ENCODE measurements around the gene SEC24D.
A peak's percentile ranks its signal among the peaks of the same experiment; 100 is the strongest.

The SEC24D gene

GRCh38 chr4:118756429-118756828 lies 79.5 kb downstream of the SEC24D start:
- H3K9ac ChIP-seq (ENCODE audit: low read length), result no peak overlapping the region
- no peak for DNase-seq (ENCODE audit: low read depth)
- H3K9me3 ChIP-seq (ENCODE audit: control insufficient read depth, low read length), result no peaks in the 10 kb centered on the region
- no peaks in the 10 kb centered on the region for H3K27me3 ChIP-seq (replicated peaks; ENCODE audit: control insufficient read depth, insufficient read depth, low read length)
- no peak overlapping the region for H3K4me3 ChIP-seq (ENCODE audit: low read length)
- H3K4me1 ChIP-seq (ENCODE audit: control insufficient read depth, insufficient read depth, low read length), result peaks cover 60% of the 10 kb centered on the region
- peaks cover 53% of the 10 kb centered on the region for H3K36me3 ChIP-seq (ENCODE audit: control insufficient read depth, insufficient read depth, low read length, severe bottlenecking)

DNA sequence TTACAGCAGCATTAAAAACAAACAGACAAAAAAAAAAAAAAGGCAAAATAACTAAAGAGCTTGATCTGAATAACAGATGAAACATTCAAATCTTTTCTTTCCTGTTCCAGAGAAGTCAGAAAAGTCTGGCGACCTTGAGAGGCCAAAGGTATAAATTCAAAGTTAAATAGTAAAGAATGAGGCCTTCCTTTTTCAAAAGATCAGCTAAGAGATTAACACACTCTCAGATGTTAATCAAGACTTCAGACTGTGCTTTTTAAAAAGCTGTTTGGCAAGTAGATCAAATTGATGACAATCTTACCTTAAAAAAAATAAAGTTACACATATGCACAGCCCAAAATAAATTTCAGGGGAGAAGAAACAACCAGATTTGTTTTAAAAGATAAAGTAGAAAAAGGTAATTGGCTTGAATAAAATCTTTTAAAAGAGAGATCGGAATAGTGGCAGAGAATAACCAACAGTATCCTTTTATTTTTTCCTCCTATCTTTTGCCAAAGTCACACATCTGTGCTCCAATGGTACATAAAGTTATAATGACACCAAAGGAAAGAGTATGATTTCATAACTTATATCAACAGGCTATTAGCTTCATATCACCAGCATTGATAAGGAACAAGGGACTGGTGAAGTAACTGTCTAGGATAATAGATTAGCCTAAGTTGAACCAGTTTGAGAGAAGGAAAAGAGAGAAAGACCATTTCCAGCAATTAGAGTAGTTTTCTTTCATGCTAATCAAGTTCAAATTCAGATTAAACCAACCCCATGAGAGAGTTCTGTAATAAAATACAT lies 80.3 kb downstream of the SEC24D start:
- Histone ChIP-seq H3K9ac (ENCODE audit: low read length) (no peak overlapping the region), H3K27me3 (replicated peaks; ENCODE audit: control insufficient read depth, insufficient read depth, low read length) (no peaks in the 10 kb centered on the region), H3K4me1 (ENCODE audit: control insufficient read depth, insufficient read depth, low read length) (peaks cover 56% of the 10 kb centered on the region), H3K36me3 (ENCODE audit: control insufficient read depth, insufficient read depth, low read length, severe bottlenecking) (peaks cover 60% of the 10 kb centered on the region), H3K4me3 (ENCODE audit: low read length) (no peak overlapping the region), H3K9me3 (ENCODE audit: control insufficient read depth, low read length) (no peaks in the 10 kb centered on the region)
- DNase-seq (ENCODE audit: low read depth), result no peak

DNA sequence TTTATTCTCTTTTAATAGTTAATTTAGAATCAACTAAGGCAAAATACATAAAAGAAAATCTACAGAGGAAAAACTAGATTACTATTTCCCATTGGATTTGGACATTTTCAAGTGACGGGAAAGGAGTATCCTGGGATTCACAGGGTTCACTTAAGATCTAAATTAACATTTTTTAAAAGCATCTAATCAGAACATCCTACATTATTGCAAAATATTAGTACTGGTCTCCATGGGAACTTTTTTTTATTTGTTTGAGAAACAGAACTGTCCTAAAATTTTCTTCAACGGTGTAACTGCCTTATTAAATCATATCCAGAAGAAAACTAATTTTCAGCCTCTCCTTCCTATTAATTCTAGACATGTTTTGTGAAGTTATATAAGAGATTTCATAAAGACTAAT lies 81.0 kb downstream of the SEC24D start:
- H3K4me3 ChIP-seq (ENCODE audit: low read length), result no peak overlapping the region
- no peak overlapping the region for H3K9ac ChIP-seq (ENCODE audit: low read length)
- H3K27me3 ChIP-seq (replicated peaks; ENCODE audit: control insufficient read depth, insufficient read depth, low read length), result no peaks in the 10 kb centered on the region
- peaks cover 61% of the 10 kb centered on the region for H3K36me3 ChIP-seq (ENCODE audit: control insufficient read depth, insufficient read depth, low read length, severe bottlenecking)
- DNase-seq (ENCODE audit: low read depth), result no peak
- H3K9me3 ChIP-seq (ENCODE audit: control insufficient read depth, low read length), result no peaks in the 10 kb centered on the region
- peaks cover 56% of the 10 kb centered on the region for H3K4me1 ChIP-seq (ENCODE audit: control insufficient read depth, insufficient read depth, low read length)

- peaks cover 49% of the 10 kb centered on the region for H3K4me1 ChIP-seq (ENCODE audit: control insufficient read depth, insufficient read depth, low read length)
- no peak for DNase-seq (ENCODE audit: low read depth)
- H3K4me3 ChIP-seq (ENCODE audit: low read length), result no peak overlapping the region
- H3K36me3 ChIP-seq (ENCODE audit: control insufficient read depth, insufficient read depth, low read length, severe bottlenecking), result peaks cover 70% of the 10 kb centered on the region
- no peak overlapping the region for H3K9ac ChIP-seq (ENCODE audit: low read length)
- no peaks in the 10 kb centered on the region for H3K9me3 ChIP-seq (ENCODE audit: control insufficient read depth, low read length)
- no peaks in the 10 kb centered on the region for H3K27me3 ChIP-seq (replicated peaks; ENCODE audit: control insufficient read depth, insufficient read depth, low read length)
Observed at GRCh38 chr4:118753685-118754084, 82.2 kb downstream of the SEC24D start.

DNA sequence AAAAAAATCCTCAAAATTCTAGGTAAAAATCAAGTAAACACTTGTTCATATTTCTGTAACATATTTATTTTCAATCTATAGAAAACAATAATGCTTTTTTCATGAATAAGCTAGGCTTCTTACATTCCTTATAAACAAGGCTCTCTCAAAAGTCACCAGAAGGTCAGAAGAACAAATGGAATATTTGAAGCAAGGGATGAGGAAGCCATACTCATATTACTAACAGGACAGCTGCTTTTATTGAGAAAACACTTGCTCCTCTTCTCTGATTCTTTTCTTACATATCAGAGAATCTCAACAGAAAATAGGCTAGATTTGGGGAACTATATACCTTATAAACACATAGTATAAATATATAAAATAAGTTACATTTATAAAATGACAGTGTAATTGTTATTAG lies 82.8 kb downstream of the SEC24D start:
- H3K27me3 ChIP-seq (replicated peaks; ENCODE audit: control insufficient read depth, insufficient read depth, low read length), result no peaks in the 10 kb centered on the region
- H3K36me3 ChIP-seq (ENCODE audit: control insufficient read depth, insufficient read depth, low read length, severe bottlenecking), result peaks cover 75% of the 10 kb centered on the region
- DNase-seq (ENCODE audit: low read depth), result no peak

DNA sequence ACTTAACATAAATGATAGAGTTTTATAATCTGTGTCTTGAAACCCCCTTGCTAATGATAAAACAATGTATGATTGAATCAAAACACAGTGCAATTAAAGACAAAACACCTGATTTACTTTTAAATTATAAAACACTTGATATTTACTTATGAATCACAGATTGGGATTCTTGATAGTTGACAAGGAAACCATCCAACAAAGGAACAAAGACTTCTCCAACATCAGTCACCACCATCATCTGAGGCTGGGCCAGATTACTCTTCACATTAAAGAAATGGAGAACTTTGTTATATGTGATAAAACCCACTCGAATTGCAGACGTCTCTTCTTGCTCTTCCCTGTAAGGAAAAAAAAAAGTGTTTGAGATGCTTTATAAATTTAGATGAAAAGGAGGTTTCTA lies 83.4 kb downstream of the SEC24D start:
- H3K9me3 ChIP-seq (ENCODE audit: control insufficient read depth, low read length), result no peaks in the 10 kb centered on the region
- peaks cover 37% of the 10 kb centered on the region for H3K4me1 ChIP-seq (ENCODE audit: control insufficient read depth, insufficient read depth, low read length)
- H3K27me3 ChIP-seq (replicated peaks; ENCODE audit: control insufficient read depth, insufficient read depth, low read length), result no peaks in the 10 kb centered on the region
- H3K9ac ChIP-seq (ENCODE audit: low read length), result peak overlapping the region; percentile 17
- H3K36me3 ChIP-seq (ENCODE audit: control insufficient read depth, insufficient read depth, low read length, severe bottlenecking), result peaks cover 74% of the 10 kb centered on the region
- no peak for DNase-seq (ENCODE audit: low read depth)
- H3K4me3 ChIP-seq (ENCODE audit: low read length), result no peak overlapping the region

More for the DNA sequence above, 82.8 kb downstream of the SEC24D start:
- Histone ChIP-seq H3K9me3 (ENCODE audit: control insufficient read depth, low read length) (no peaks in the 10 kb centered on the region), H3K4me1 (ENCODE audit: control insufficient read depth, insufficient read depth, low read length) (peaks cover 43% of the 10 kb centered on the region), H3K9ac (ENCODE audit: low read length) (peak overlapping the region; percentile 17), H3K4me3 (ENCODE audit: low read length) (no peak overlapping the region)

DNA sequence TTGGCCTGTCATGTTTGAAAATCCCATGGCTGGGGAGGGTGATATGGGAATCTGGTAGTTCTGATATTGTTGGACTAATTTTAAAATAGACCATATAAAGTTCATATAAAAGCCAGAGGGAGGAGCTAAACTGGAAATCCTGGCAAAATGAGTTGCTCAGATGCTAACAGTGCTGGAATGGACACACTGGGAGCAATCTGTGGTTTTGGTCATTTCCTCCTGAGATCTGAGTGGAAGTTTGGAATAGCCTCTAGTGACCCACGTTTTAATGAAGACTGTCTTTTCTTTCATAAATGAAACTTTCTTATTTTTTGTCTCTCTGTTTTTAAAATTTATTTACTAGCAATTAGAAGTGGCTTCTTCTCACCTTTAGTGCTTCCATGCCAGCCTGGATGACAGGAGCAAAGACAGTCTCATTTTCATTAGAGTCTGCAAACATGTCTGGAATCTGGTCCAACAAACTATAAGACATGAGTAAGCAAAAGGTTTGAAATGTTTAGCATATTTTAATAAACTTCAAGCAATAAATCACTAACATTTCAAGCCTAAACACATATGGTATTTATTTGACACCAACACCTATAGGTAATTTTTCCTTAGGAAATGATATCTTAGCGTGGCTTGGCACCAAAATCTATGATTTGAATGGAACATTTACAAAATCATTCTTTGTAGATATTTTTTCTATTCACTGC lies 84.2 kb downstream of the SEC24D start:
- Histone ChIP-seq H3K4me1 (ENCODE audit: control insufficient read depth, insufficient read depth, low read length) (peaks cover 36% of the 10 kb centered on the region), H3K9ac (ENCODE audit: low read length) (peak overlapping the region; percentile 13), H3K36me3 (ENCODE audit: control insufficient read depth, insufficient read depth, low read length, severe bottlenecking) (peaks cover 71% of the 10 kb centered on the region), H3K4me3 (ENCODE audit: low read length) (peak overlapping the region; percentile 30), H3K9me3 (ENCODE audit: control insufficient read depth, low read length) (no peaks in the 10 kb centered on the region), H3K27me3 (replicated peaks; ENCODE audit: control insufficient read depth, insufficient read depth, low read length) (no peaks in the 10 kb centered on the region)
- DNase-seq (ENCODE audit: low read depth), result no peak

GRCh38 chr4:118749347-118749988 lies 86.5 kb downstream of the SEC24D start:
- Histone ChIP-seq H3K4me1 (ENCODE audit: control insufficient read depth, insufficient read depth, low read length) (peaks cover 23% of the 10 kb centered on the region), H3K27me3 (replicated peaks; ENCODE audit: control insufficient read depth, insufficient read depth, low read length) (no peaks in the 10 kb centered on the region), H3K9me3 (ENCODE audit: control insufficient read depth, low read length) (no peaks in the 10 kb centered on the region), H3K4me3 (ENCODE audit: low read length) (no peak overlapping the region), H3K9ac (ENCODE audit: low read length) (no peak overlapping the region), H3K36me3 (ENCODE audit: control insufficient read depth, insufficient read depth, low read length, severe bottlenecking) (peaks cover 75% of the 10 kb centered on the region)
- no peak for DNase-seq (ENCODE audit: low read depth)

- peak overlapping the region; percentile 2 for H3K9ac ChIP-seq (ENCODE audit: low read length)
- H3K36me3 ChIP-seq (ENCODE audit: control insufficient read depth, insufficient read depth, low read length, severe bottlenecking), result peaks cover 72% of the 10 kb centered on the region
- H3K4me1 ChIP-seq (ENCODE audit: control insufficient read depth, insufficient read depth, low read length), result peaks cover 14% of the 10 kb centered on the region
- H3K4me3 ChIP-seq (ENCODE audit: low read length), result no peak overlapping the region
- no peaks in the 10 kb centered on the region for H3K27me3 ChIP-seq (replicated peaks; ENCODE audit: control insufficient read depth, insufficient read depth, low read length)
- DNase-seq (ENCODE audit: low read depth), result no peak
- H3K9me3 ChIP-seq (ENCODE audit: control insufficient read depth, low read length), result no peaks in the 10 kb centered on the region
Observed at GRCh38 chr4:118746251-118746919, 89.5 kb downstream of the SEC24D start.

DNA sequence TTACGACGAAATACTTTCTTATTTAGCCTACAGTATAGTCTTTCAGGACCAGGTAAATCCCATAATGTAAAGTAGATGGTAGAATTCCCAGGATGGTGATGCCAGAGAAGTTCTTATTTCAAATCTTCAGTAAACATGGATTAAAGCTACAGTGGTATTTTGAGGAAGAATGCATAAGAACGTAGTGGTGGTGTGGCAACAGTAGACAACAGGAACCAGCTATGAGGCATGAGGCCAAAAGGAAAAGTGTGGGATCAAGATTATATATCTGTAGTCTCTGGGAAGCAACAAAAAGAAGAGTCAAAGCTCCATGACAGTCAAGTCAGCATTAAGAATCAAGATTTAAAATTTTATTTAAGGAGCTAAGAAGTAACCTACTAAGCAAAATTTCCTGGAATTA lies 90.6 kb downstream of the SEC24D start:
- Histone ChIP-seq H3K9ac (ENCODE audit: low read length) (no peak overlapping the region), H3K4me3 (ENCODE audit: low read length) (no peak overlapping the region), H3K36me3 (ENCODE audit: control insufficient read depth, insufficient read depth, low read length, severe bottlenecking) (peaks cover 67% of the 10 kb centered on the region), H3K27me3 (replicated peaks; ENCODE audit: control insufficient read depth, insufficient read depth, low read length) (no peaks in the 10 kb centered on the region), H3K9me3 (ENCODE audit: control insufficient read depth, low read length) (no peaks in the 10 kb centered on the region), H3K4me1 (ENCODE audit: control insufficient read depth, insufficient read depth, low read length) (peaks cover 16% of the 10 kb centered on the region)
- peak; percentile 36 for DNase-seq (ENCODE audit: low read depth)

GRCh38 chr4:118743867-118744266 lies 92.1 kb downstream of the SEC24D start:
- Histone ChIP-seq H3K9ac (ENCODE audit: low read length) (no peak overlapping the region), H3K27me3 (replicated peaks; ENCODE audit: control insufficient read depth, insufficient read depth, low read length) (no peaks in the 10 kb centered on the region), H3K4me1 (ENCODE audit: control insufficient read depth, insufficient read depth, low read length) (peaks cover 22% of the 10 kb centered on the region), H3K9me3 (ENCODE audit: control insufficient read depth, low read length) (no peaks in the 10 kb centered on the region), H3K36me3 (ENCODE audit: control insufficient read depth, insufficient read depth, low read length, severe bottlenecking) (peaks cover 69% of the 10 kb centered on the region), H3K4me3 (ENCODE audit: low read length) (no peak overlapping the region)
- no peak for DNase-seq (ENCODE audit: low read depth)
